ENCODE results near the gene CCDC102B. TPM values are rescaled to one million over a fixed set of nuclear protein-coding genes. Genes with fewer than 3 reads are reported as not detected.
A peak's percentile ranks its signal among the peaks of the same experiment; 100 is the strongest.

Gene CCDC102B
- total RNA-seq, 1 experiment from 2014 or later: 2.4 TPM

- Histone ChIP-seq H4K20me1 (ENCODE audit: low read length) (no peaks in the 10 kb centered on the region), H2AFZ (ENCODE audit: low read length) (no peak overlapping the region), H3K4me1 (ENCODE audit: insufficient read depth, low read length) (no peaks in the 10 kb centered on the region), H3K27ac (ENCODE audit: low read length) (no peak overlapping the region), H3K79me2 (ENCODE audit: low read length) (no peaks in the 10 kb centered on the region), H3F3A (ENCODE audit: low read length, unreplicated experiment) (no peaks in the 10 kb centered on the region), H3K4me3 (ENCODE audit: low read length) (no peak overlapping the region), H3K4me2 (ENCODE audit: low read length) (no peak overlapping the region), H3K36me3 (ENCODE audit: low read depth, low read length) (no peaks in the 10 kb centered on the region), H3K9ac (ENCODE audit: low read length) (no peak overlapping the region), H3K9me3 (ENCODE audit: low read length) (no peaks in the 10 kb centered on the region), H3K27me3 (ENCODE audit: low read length) (no peaks in the 10 kb centered on the region), H3K9me2 (replicated peaks; ENCODE audit: low read length) (no peaks in the 10 kb centered on the region)
- ChIA-PET CTCF (no interaction called here), POLR2A (ENCODE audit: unreplicated experiment) (no interaction called here)
- no peak for DNase-seq
- no TSS peak for BruUV-seq (replicated peaks)
- TF ChIP-seq, protein P1, sequence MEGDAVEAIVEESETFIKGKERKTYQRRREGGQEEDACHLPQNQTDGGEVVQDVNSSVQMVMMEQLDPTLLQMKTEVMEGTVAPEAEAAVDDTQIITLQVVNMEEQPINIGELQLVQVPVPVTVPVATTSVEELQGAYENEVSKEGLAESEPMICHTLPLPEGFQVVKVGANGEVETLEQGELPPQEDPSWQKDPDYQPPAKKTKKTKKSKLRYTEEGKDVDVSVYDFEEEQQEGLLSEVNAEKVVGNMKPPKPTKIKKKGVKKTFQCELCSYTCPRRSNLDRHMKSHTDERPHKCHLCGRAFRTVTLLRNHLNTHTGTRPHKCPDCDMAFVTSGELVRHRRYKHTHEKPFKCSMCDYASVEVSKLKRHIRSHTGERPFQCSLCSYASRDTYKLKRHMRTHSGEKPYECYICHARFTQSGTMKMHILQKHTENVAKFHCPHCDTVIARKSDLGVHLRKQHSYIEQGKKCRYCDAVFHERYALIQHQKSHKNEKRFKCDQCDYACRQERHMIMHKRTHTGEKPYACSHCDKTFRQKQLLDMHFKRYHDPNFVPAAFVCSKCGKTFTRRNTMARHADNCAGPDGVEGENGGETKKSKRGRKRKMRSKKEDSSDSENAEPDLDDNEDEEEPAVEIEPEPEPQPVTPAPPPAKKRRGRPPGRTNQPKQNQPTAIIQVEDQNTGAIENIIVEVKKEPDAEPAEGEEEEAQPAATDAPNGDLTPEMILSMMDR (conservative IDR thresholded peaks at IDR 0.05; ENCODE audit: low read depth, low read length): no peak
- TF ChIP-seq EZH2phosphoT487 (IDR thresholded peaks at IDR 0.05; ENCODE audit: borderline replicate concordance, low read length): no peak
- no peak for TF ChIP-seq EZH2 (IDR thresholded peaks at IDR 0.05; ENCODE audit: low read length, unreplicated experiment)
- ATAC-seq: no peak
- intact Hi-C loops (cut with micrococcal nuclease): no loop called here
Measured at GRCh38 chr18:68995675-68996074, 197.8 kb downstream of the CCDC102B start.

- Histone ChIP-seq H3K9me2 (replicated peaks; ENCODE audit: low read length) (0 out of 2 replicates have a peak, but pooled peaks cover 4% of the 10 kb centered on the region), H2AFZ (ENCODE audit: low read length) (no peak overlapping the region), H3F3A (ENCODE audit: low read length, unreplicated experiment) (no peaks in the 10 kb centered on the region), H3K36me3 (ENCODE audit: low read depth, low read length) (no peaks in the 10 kb centered on the region), H3K79me2 (ENCODE audit: low read length) (no peaks in the 10 kb centered on the region), H3K4me1 (ENCODE audit: insufficient read depth, low read length) (no peaks in the 10 kb centered on the region), H3K27me3 (ENCODE audit: low read length) (no peaks in the 10 kb centered on the region), H3K4me2 (ENCODE audit: low read length) (no peak overlapping the region), H3K4me3 (ENCODE audit: low read length) (no peak overlapping the region), H3K27ac (ENCODE audit: low read length) (no peak overlapping the region), H4K20me1 (ENCODE audit: low read length) (no peaks in the 10 kb centered on the region), H3K9ac (ENCODE audit: low read length) (no peak overlapping the region), H3K9me3 (ENCODE audit: low read length) (no peaks in the 10 kb centered on the region)
- CTCF ChIA-PET: no interaction called here
- BruUV-seq (replicated peaks): no TSS peak
- DNase-seq: no peak
- TF ChIP-seq EZH2 (IDR thresholded peaks at IDR 0.05; ENCODE audit: low read length, unreplicated experiment): no peak
- TF ChIP-seq, protein P1 (conservative IDR thresholded peaks at IDR 0.05; ENCODE audit: low read depth, low read length): no peak
- no peak for TF ChIP-seq EZH2phosphoT487 (IDR thresholded peaks at IDR 0.05; ENCODE audit: borderline replicate concordance, low read length)
- POLR2A ChIA-PET (ENCODE audit: unreplicated experiment): no interaction called here
- intact Hi-C loops (cut with micrococcal nuclease): no loop called here
- ATAC-seq: no peak
Measured at GRCh38 chr18:68997845-68998244, 200.0 kb downstream of the CCDC102B start.

GRCh38 chr18:69000366-69000765, 202.5 kb downstream of the CCDC102B start:
- Histone ChIP-seq H3K27me3 (ENCODE audit: low read length) (no peaks in the 10 kb centered on the region), H3K4me1 (ENCODE audit: insufficient read depth, low read length) (no peaks in the 10 kb centered on the region), H3K4me2 (ENCODE audit: low read length) (no peak overlapping the region), H2AFZ (ENCODE audit: low read length) (no peak overlapping the region), H3K27ac (ENCODE audit: low read length) (no peak overlapping the region), H3K36me3 (ENCODE audit: low read depth, low read length) (no peaks in the 10 kb centered on the region), H3K9ac (ENCODE audit: low read length) (no peak overlapping the region), H3K4me3 (ENCODE audit: low read length) (no peak overlapping the region), H3K9me3 (ENCODE audit: low read length) (no peaks in the 10 kb centered on the region), H3K9me2 (replicated peaks; ENCODE audit: low read length) (0 out of 2 replicates have a peak, but pooled peaks cover 4% of the 10 kb centered on the region), H4K20me1 (ENCODE audit: low read length) (no peaks in the 10 kb centered on the region), H3K79me2 (ENCODE audit: low read length) (no peaks in the 10 kb centered on the region), H3F3A (ENCODE audit: low read length, unreplicated experiment) (no peaks in the 10 kb centered on the region)
- intact Hi-C loops (cut with micrococcal nuclease): no loop called here
- ATAC-seq (peak; percentile 70), DNase-seq (no peak)
- ChIA-PET CTCF (no interaction called here), POLR2A (ENCODE audit: unreplicated experiment) (no interaction called here)
- BruUV-seq (replicated peaks): no TSS peak
- TF ChIP-seq EZH2 (IDR thresholded peaks at IDR 0.05; ENCODE audit: low read length, unreplicated experiment): no peak
- TF ChIP-seq EZH2phosphoT487 (IDR thresholded peaks at IDR 0.05; ENCODE audit: borderline replicate concordance, low read length): no peak
- TF ChIP-seq, protein P1 (conservative IDR thresholded peaks at IDR 0.05; ENCODE audit: low read depth, low read length): no peak
